H1 (cell line): ENCODE measurements around the gene LGR4. TPM values are rescaled to one million over a fixed set of nuclear protein-coding genes. Genes with fewer than 3 reads are reported as not detected.

ENCODE experiments used
- ASH2L ChIP-seq: fragments of 200-600, 300-600 bp; sonication (generic); IDR thresholded peaks from one replicate; pipeline ENCODE4 v1.7.1; 2017; ENCODE audit warnings: low read length
- FOSL1 ChIP-seq: IDR thresholded peaks from 2 replicates; pipeline ENCODE4 v1.6.1; 2011; ENCODE audit warnings: mild to moderate bottlenecking, low read depth, low read length, moderate library complexity; ENCODE audit not compliant: insufficient read depth
- JUN ChIP-seq: IDR thresholded peaks from 2 replicates; pipeline ENCODE4 v1.6.1; 2011; ENCODE audit warnings: low read depth, mild to moderate bottlenecking, improper control_type of control experiment, low read length
- TBP ChIP-seq: IDR thresholded peaks from 2 replicates; pipeline ENCODE4 v1.6.1; 2011; ENCODE audit warnings: low read depth, low read length, improper control_type of control experiment
- polyA plus RNA-seq, 7 experiments: library from polyadenylated mRNA; depleted of rRNA in 3 of 7; stranded (reverse) in 5 of 7; unstranded in 2 of 7; fragments of >200 nt in 5 of 7; fragments of 200-250 nt in 2 of 7; gene quantifications; 1 replicate in 5 of 7; 2 replicates in 1 of 7; 4 replicates in 1 of 7; pipeline versions ENCODE4 v1.2.1 to v1.2.3, GENCODE V29; 2011 to 2013; ENCODE audit warnings: missing spikeins in 2 of 7, mixed read lengths in 2 of 7
- total RNA-seq: library from RNA; stranded (reverse); fragmentation: NEBNext Ultra II Directional; extraction: Animal tissue kit (Norgen Biotek cat#: 25700); gene quantifications from 2 replicates; pipeline ENCODE4 v1.2.1, GENCODE V29; 2021
- TF ChIP-seq, protein P1 (sequence below): fragments of 300-600 bp; sonication (generic); IDR thresholded peaks from 2 replicates; pipeline ENCODE4 v1.7.1; 2012; ENCODE audit warnings: low read length, moderate library complexity, mild to moderate bottlenecking, inconsistent platforms; ENCODE audit not compliant: insufficient replicate concordance
- TF ChIP-seq, protein P2 (sequence below): IDR thresholded peaks from 2 replicates; pipeline ENCODE4 v1.6.1; 2012; ENCODE audit warnings: inconsistent platforms
- TF ChIP-seq, protein P3 (sequence below): IDR thresholded peaks from 2 replicates; pipeline ENCODE4 v1.6.1; 2012; ENCODE audit warnings: low read length, inconsistent platforms

Gene LGR4
- total and polyA plus RNA-seq, 2 of the 8 experiments (the other 6 are each of a cell fraction or from before 2014, with no cell fraction given), result 26.6 to 61.7 TPM

GRCh38 chr11:27447288-27448183, 25.1 kb downstream of the LGR4 start (continued):
- TF ChIP-seq, protein P1, sequence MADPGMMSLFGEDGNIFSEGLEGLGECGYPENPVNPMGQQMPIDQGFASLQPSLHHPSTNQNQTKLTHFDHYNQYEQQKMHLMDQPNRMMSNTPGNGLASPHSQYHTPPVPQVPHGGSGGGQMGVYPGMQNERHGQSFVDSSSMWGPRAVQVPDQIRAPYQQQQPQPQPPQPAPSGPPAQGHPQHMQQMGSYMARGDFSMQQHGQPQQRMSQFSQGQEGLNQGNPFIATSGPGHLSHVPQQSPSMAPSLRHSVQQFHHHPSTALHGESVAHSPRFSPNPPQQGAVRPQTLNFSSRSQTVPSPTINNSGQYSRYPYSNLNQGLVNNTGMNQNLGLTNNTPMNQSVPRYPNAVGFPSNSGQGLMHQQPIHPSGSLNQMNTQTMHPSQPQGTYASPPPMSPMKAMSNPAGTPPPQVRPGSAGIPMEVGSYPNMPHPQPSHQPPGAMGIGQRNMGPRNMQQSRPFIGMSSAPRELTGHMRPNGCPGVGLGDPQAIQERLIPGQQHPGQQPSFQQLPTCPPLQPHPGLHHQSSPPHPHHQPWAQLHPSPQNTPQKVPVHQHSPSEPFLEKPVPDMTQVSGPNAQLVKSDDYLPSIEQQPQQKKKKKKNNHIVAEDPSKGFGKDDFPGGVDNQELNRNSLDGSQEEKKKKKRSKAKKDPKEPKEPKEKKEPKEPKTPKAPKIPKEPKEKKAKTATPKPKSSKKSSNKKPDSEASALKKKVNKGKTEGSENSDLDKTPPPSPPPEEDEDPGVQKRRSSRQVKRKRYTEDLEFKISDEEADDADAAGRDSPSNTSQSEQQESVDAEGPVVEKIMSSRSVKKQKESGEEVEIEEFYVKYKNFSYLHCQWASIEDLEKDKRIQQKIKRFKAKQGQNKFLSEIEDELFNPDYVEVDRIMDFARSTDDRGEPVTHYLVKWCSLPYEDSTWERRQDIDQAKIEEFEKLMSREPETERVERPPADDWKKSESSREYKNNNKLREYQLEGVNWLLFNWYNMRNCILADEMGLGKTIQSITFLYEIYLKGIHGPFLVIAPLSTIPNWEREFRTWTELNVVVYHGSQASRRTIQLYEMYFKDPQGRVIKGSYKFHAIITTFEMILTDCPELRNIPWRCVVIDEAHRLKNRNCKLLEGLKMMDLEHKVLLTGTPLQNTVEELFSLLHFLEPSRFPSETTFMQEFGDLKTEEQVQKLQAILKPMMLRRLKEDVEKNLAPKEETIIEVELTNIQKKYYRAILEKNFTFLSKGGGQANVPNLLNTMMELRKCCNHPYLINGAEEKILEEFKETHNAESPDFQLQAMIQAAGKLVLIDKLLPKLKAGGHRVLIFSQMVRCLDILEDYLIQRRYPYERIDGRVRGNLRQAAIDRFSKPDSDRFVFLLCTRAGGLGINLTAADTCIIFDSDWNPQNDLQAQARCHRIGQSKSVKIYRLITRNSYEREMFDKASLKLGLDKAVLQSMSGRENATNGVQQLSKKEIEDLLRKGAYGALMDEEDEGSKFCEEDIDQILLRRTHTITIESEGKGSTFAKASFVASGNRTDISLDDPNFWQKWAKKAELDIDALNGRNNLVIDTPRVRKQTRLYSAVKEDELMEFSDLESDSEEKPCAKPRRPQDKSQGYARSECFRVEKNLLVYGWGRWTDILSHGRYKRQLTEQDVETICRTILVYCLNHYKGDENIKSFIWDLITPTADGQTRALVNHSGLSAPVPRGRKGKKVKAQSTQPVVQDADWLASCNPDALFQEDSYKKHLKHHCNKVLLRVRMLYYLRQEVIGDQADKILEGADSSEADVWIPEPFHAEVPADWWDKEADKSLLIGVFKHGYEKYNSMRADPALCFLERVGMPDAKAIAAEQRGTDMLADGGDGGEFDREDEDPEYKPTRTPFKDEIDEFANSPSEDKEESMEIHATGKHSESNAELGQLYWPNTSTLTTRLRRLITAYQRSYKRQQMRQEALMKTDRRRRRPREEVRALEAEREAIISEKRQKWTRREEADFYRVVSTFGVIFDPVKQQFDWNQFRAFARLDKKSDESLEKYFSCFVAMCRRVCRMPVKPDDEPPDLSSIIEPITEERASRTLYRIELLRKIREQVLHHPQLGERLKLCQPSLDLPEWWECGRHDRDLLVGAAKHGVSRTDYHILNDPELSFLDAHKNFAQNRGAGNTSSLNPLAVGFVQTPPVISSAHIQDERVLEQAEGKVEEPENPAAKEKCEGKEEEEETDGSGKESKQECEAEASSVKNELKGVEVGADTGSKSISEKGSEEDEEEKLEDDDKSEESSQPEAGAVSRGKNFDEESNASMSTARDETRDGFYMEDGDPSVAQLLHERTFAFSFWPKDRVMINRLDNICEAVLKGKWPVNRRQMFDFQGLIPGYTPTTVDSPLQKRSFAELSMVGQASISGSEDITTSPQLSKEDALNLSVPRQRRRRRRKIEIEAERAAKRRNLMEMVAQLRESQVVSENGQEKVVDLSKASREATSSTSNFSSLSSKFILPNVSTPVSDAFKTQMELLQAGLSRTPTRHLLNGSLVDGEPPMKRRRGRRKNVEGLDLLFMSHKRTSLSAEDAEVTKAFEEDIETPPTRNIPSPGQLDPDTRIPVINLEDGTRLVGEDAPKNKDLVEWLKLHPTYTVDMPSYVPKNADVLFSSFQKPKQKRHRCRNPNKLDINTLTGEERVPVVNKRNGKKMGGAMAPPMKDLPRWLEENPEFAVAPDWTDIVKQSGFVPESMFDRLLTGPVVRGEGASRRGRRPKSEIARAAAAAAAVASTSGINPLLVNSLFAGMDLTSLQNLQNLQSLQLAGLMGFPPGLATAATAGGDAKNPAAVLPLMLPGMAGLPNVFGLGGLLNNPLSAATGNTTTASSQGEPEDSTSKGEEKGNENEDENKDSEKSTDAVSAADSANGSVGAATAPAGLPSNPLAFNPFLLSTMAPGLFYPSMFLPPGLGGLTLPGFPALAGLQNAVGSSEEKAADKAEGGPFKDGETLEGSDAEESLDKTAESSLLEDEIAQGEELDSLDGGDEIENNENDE, result no peak
- TF ChIP-seq ASH2L (no peak), JUN (no peak), FOSL1 (no peak), TBP (no peak)
- TF ChIP-seq, protein P2, sequence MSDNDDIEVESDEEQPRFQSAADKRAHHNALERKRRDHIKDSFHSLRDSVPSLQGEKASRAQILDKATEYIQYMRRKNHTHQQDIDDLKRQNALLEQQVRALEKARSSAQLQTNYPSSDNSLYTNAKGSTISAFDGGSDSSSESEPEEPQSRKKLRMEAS, result no peak
- TF ChIP-seq, protein P3, sequence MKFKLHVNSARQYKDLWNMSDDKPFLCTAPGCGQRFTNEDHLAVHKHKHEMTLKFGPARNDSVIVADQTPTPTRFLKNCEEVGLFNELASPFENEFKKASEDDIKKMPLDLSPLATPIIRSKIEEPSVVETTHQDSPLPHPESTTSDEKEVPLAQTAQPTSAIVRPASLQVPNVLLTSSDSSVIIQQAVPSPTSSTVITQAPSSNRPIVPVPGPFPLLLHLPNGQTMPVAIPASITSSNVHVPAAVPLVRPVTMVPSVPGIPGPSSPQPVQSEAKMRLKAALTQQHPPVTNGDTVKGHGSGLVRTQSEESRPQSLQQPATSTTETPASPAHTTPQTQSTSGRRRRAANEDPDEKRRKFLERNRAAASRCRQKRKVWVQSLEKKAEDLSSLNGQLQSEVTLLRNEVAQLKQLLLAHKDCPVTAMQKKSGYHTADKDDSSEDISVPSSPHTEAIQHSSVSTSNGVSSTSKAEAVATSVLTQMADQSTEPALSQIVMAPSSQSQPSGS, result no peak
